Activated CD4-positive, alpha-beta T cell treated with anti-CD3 and anti-CD28 coated beads, Interleukin-10, Interleukin-2, amounts not matched to agents 100 ng/mL and 50 ng/mL, durations not matched to agents 16 hours and 8 hours (primary cell): Measurements from ENCODE around the gene ARHGAP31.
"Not testable (repeated sequence)": the region's sequence is repeated elsewhere in the genome, so short reads cannot be mapped to it uniquely, and the experiment has no call there.

Experiments used
- DNase-seq: peaks from one replicate; pipeline ENCODE4 v3.0.0-alpha.2; 2020

ARHGAP31 gene

DNA sequence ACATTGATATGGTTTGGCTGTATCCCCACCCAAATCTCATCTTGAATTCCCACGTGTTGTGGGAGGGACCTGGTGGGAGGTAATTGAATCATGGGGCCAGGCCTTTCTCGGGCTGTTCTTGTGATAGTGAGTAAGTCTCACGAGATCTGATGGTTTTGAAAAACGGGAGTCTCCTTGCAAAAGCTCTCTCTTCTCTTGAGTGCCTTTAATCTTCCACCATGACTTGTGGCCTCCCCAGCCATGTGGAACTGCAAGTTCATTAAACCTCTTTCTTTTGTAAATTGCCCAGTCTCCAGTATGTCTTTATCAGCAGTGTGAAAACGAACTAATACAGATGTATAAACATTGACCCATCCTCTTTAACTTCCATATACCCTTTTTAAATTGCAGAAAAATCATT is 26.6 kb downstream of the ARHGAP31 start:
- DNase-seq: not testable (repeated sequence)

DNA sequence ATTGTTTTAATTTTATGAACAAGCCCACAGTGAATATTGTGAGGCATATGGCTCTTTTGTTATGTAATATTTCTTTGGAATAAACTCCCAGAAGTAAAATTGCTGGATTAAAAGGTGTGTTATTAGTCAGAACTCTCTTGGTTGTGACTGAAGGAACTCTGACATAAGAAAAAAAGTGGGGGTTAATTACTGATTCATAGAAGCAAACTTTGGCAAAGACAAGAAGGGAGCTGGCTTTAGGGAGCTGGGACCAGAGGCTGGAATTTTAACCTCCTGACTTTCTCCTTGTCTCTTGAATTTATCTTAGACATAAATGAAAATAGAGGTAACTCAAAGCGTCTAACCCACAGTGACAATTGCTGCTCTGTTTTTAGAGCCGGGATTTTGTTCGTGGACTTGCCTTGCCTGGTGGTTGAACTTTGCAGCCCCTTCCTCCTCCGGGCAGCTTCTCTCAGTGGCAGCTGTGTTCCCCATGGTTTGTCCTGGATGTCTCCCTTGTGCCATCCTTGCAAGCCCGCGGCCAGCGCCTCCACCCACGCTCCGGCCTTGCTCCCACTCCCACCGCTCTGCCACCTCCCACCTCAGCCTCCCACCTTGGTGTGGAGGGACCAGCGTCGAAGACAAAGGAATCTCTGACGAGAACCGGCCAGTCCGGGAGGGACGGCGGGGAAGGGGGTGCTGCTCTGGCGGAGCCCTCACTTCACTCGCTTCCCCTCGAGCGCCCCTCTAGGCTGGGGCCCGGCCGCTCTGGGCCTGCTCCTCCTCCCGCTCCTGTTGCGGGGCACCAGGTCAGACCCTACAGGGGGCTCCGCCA is 28.0 kb downstream of the ARHGAP31 start:
- DNase-seq: peak; percentile 15

DNA sequence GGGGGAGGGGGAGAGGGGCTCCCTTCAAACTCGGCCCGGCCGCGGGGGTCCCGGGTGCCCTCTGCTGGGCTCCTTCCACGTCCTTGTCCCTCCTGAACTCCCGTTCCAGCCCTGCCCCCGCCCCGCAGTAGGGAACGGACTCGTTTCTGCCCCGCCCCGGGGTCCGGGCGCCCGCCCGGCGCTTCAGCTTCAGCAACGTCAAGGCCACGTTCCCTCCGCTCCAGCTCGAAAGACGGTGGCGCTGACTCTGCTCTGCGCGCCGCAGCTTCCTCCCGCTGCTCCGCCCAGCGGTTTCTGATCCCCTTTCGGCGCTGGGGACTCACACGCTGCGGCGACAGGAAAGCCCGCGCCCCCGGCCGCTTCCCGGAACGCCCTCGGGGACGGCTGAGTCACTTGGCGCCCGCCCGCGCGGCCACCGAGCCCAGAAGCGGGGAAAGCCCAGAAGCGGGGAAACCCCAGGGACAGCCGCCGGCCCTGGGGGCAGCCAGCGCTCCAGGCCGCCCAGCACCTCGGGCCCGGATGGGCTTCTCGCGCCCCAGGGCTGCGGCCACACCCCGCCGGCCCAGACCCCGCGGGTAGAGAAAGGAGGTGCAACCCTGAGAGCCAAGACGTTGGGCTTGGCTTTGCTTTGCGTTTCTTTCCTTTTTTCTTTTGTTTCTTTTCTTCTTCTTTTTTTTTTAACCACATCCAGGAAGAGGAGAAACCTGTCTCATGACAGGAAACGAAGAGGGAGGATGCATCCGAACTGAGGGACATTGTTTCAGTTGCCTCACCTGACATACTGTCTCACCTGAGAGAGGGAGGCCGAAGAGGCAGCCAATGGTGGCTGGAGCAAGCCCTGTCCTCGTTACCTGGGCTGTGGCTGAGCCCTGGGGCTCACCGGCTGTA is 28.9 kb downstream of the ARHGAP31 start:
- peak; percentile 97 for DNase-seq

DNA sequence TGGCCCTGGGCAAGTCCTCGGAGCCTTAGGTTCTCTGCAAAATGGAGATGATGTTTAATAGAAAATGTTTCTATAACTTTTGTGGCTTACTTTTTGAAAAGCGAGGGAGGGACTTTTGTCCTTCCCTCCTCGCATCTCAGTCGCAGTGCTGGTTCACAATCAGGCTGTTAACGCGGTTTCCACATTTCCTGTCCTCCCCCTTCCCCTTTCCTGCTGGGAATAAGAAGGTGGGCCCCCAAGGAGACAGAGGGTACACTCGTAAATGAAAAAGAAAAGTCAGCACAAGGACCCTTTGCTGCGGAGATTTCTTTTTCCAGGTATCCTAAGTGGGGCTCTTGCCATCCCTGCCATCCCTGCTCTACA is 29.5 kb downstream of the ARHGAP31 start:
- DNase-seq: no peak

DNA sequence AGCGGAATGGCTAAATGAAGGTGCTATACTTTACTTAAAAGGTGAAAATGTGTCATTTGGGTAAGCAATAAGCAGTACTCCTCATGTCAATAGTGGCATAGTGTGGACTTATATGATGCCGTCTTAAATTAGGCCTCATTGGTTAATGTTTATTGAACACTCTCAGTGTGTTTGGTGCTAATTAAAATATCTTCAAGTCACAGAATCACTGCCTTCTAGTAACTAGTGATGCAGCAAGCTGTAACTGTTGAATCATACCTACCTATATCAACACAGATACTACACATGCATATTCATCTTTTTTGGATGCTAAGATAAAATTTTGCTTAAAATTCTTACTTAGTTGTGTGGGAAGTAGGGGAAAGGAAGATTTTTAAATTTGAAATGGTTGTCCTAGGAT is 30.7 kb downstream of the ARHGAP31 start:
- DNase-seq: peak; percentile 48

DNA sequence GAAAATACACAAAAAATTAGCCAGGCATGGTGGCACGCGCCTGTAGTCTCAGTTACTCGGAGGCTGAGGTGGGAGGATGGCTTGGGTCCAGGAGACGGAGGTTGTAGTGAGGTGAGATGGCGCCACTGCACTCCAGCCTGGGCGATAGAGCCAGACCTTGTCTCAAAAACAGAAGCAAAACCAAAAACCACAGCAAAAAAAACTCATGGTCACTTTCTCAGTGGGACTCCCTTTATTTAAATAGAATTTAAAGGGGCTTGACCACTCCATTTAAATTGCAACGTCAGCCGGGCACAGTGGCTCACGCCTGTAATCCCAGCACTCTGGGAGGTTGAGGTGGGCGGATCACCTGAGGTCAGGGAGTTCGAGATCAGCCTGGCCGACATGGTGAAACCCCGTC is 32.8 kb downstream of the ARHGAP31 start:
- DNase-seq: no peak

DNA sequence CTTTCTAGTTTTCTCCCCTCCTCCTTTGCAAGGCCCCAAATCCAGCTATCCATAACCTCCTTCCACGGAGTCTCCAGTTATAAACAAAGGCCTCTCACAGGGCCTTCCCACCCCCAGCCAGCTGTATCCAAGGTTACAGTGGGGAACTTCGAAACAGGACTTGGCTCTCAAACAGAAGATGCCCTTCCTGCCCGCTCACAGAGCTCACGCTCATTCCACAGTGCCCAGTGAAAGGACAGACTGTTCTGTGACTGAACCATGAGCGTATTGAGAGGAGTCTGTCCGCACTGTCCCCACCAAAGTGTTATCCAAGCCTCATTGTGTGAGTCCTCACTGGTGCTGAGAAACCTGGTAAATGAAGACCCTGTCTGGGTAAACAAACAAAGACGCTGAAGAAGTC is 35.4 kb downstream of the ARHGAP31 start:
- DNase-seq: no peak

DNA sequence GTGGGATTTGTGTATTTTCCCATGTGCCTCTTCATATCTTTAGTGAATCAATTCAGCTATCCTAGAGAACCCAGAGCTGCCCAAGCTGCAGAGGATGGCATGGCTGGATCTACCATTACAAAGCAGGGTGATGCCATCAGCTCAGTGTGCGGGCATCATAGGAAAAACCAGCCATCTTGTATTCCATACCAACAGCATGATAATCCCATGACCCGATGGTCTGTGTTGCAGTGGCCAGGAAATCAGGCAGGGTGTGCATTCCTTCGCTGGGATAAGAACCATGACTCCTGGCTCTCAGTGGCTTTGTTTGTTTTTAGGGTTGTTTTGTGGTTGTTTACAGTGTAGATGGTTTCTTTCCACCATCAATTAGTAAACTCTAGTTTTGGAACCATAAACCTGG is 36.0 kb downstream of the ARHGAP31 start:
- no peak for DNase-seq

DNA sequence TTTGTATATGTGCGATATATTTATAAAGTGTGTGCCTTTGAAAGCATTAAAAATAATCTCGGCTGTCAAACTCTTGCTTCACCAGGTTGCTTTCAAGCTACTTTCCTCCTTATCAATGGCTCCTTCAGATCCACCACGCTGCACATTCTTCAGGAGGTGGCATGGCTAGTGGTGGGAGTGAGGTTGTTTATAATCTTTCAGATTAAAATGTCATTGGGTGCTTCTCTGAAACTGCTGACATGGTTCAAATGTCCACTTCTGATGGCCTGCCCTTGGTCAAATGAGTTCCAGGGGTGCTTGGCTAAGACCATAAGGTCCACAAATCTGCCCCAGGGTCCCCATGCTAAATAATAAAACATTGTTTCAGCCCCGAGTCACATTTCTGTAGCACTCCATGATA is 36.7 kb downstream of the ARHGAP31 start:
- DNase-seq: no peak

DNA sequence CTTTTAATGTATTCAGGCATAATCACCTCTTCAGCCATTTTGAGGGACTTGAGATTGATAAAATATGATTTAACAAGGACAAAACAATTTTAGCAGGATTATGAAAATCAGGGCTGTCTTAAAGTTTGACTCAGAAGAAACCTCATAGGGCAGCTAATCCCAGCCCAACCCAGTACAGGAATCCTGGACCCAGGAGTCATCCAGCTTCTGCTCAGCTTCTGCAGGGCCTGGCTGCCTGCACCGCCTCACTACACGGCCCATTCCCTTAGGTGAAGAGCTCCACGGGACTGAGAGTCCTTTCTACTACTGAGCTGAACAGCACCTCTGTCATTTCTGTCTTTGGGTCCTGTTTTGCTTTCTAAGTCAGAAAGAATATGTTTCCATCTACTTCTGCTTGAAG is 37.5 kb downstream of the ARHGAP31 start:
- no peak for DNase-seq

DNA sequence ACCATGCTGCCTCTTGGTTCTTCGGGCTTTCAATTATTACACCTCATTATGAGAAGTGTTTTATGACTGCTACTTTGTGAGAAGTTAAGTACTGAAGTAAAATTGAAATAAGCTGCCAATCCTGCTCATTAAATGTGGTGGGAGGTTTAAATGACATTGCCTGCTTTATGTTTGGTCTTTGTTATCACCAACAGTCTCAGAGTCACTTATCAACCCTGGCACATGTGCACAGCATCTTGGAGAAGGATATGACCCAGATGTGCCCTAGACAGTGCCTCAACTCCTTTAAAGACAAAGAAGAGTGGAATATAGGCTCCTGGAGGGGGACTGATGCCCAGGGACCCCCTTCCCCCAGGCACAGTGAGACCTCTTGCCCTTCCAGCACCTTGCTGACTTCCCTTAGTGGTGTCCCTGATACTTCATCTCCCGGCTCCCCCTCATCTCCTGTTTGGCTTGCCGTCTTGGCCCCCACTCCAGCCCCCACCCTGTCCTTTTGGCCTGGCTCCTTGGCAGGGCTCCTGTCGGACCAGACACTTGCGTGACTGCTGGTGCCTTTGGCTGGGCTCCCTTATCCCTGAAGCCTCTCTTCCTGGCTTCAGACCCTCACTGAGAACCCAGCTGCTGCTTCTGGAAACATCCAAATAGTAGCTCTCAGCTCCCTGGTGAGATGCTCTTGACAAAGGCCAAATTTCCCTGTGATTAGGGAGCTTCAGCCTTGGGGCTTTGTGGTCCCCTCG is 39.8 kb downstream of the ARHGAP31 start:
- no peak for DNase-seq

DNA sequence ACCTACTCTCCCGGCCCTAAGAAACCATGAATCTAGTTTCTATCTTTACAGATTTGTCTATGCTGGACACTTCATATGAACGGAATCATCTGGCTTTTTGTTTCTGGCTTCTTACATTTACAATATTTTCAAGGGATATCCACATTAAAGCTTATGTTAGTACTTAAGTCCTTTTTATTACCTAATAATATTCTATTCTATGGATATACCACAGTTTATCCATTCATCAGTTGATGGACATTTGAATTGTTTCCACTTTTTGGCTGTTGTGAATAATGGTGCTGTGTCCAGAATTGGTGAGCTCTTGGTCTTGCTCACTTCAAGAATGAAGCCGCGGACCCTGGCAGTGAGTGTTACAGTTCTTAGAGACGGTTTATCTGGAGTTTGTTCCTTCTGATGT is 42.6 kb downstream of the ARHGAP31 start:
- no peak for DNase-seq

DNA sequence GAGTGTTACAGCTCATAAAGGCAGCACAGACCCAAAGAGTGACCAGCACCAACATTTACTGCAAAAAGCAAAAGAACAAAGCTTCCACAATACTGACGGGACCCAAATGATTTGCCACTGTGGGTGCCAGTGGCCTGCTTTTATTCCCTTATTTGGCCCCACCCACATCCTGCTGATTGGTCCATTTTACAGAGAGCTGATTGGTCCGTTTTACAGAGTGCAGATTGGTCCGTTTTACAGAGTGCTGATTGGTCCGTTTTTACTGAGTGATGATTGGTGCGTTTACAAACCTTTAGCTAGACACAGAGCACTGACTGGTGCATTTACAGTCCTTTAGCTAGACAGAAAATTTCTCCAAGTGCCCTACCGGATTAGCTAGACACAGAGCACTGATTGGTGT is 43.2 kb downstream of the ARHGAP31 start:
- not testable (repeated sequence) for DNase-seq

DNA sequence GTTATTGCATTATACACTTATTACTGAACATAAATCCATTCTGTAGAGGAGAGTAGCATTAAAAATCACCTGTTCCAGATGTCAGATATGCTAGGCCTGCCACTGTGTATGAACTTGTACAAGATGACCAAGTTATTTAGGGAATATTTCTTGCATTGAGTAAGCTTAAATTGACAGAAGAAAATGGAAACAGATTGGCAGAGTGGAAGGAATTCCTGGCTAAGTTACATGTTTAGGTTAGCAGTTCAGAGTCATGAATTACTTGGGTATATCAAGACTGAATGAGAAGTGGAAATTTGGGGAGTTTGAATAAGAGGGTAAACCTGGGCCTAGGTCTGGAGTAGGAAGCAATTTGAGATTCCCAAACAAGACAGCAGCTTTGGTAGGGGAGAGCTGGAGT is 44.6 kb downstream of the ARHGAP31 start:
- DNase-seq: no peak

DNA sequence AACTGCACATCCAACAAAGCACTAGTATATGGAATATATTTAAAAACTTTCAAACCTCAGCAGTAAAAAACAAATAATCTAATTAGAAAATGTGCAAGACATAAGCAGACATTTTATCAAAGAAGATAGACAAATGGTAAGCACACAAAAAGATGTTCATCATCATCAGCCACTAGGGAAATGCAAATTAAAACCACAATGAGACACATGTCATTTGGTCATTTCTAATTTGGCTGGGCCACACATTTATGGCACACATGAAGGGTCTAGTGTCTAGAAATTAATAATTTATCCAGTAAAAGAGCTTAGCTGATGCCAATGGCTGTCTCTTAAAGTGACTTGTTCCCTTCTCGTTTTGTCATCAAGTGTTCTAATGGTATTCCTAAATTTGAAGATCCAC is 45.8 kb downstream of the ARHGAP31 start:
- DNase-seq: no peak

DNA sequence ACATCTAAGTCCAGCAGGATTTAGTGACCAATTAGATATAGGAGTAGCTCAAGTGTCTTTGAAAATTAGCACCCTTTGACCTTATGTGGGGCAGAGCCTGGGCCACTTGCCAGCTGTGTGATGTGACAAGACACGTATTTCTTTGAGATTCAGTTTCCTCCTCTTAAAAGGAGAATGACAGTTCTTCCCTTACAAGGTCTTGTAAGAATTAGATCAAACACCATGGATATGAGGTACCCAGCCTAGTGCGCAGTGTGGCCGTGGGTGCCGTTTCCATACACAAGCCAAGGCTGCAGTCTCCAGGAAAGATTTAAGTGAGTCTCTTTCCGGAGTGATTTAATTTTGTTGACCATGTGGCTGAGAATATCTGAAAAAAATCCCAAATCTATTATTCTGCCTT is 46.3 kb downstream of the ARHGAP31 start:
- DNase-seq: no peak

DNA sequence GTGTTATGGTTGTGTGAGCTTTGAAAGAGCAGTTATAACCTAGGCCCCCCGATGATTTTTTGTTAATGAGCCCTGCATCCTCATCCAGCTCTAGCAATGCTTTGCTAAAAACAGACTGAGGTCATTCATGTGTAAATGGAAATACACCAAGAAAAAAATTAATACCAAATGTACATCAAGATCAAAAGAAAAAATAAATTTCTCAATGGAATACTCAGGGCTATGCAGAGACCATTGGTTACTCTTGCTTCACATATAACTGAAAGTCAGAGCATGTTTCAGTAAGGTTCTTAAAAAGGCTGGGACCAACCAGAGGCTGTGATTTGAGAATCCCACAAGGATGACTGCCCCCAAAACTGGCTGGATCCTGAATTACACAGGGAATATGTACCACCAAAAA is 48.0 kb downstream of the ARHGAP31 start:
- no peak for DNase-seq

DNA sequence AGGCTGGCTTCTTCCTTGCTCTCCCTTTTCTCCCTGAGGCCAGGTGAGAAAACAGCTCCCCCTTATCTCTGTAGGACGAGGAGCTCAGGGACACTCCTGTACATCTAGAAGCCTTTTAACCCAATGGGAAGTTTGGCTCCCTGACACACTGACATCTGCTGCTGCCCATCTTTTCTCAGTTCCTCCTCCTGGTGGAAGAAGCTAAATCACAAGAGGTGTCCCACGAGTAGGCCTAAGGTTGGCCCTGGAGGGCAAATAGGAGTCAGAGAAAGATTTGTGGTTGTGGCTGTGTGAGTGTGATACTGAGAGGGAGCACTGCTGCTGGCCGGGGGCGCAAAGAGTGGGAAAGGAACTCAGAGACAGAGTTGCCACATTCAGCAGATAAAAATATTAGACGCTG is 49.5 kb downstream of the ARHGAP31 start:
- DNase-seq: no peak

DNA sequence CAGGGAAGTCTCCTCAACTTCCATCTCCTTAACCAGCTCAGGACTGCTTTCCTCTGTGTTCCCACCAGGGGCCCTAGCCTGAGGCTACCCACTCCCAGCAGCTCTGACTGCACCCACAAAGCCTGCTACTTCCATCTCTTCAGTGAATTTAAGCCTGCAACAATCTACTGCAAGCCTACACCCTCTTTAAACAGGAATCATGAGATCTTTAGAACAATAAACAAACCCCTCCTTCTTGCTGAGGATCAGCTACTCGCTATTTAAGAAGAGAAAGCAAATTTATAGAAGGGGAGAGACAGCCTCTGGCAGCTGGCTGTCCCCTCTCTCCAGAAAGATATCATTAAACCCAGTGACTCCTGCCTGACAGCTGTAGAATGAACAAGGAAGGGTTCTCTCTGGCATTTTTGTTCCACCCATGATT is 51.9 kb downstream of the ARHGAP31 start:
- DNase-seq: no peak

DNA sequence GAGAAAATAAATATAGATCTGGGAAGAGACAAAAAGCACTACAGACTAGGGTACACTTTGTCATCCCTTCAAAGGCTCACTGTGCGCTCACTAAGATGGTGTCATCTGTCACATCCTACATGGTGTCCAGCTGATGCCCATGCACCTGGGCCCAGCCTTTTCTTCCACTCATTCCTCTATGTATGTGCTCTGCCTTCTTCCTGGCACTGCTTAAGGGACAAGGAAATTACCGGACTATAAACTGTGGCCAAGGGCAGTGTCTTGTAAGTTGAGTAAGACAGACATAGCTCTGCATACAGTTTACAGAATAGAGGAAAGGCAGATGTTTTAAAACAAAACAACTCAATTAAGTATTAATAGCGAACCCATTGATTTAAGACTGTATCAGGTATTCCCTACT is 52.9 kb downstream of the ARHGAP31 start:
- no peak for DNase-seq

DNA sequence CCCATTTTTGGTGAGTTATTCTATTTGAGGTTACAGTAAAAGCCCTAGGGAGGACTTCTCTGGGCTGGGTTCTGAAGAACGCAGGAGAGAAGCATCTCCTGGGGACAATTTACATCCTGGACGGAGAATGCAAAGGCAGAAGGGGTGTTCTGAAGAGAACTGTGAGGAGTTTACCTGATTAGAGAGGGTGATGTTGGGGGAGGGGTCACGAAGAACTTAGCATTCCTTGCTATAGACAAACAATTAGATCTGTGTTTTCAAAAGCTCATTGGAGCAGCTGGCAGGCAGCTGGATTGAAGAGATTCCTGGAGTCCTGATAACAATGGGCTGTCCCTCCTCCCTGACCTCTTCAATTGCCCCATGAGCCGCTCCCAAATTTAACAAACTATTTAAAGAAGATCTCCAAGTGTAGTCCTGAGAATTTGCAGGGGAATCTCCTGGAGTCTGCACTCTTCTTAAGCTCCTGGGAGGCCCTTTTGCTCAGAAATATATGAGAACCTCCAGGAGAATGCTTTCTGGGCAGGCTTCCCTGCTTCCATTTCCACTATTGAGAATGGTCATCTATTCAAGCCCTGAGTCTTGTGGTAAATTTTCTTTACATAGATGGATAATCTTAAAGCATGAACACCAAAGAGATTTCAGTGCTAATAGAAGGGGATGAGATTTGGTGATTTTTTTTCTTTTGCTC is 55.3 kb downstream of the ARHGAP31 start:
- DNase-seq: no peak

DNA sequence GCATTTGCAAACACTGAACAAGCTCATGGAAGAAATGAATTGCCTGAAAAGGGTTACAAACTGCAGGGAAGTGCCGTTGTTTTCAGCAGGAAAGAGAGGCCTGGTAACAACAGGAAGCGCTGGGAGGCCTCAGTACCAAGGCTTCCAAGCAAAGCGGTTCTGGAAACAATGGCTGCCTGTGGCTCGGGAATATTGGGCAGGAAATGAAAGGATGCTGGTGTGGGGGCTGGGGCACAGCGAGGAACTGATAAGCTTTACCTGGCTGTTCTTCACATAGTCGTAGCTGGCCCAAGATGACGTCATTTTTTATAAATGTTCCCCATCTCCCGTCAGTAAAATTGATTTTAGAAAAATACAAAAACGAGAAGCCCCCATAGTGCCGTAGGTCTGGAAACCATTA is 55.9 kb downstream of the ARHGAP31 start:
- DNase-seq: no peak

DNA sequence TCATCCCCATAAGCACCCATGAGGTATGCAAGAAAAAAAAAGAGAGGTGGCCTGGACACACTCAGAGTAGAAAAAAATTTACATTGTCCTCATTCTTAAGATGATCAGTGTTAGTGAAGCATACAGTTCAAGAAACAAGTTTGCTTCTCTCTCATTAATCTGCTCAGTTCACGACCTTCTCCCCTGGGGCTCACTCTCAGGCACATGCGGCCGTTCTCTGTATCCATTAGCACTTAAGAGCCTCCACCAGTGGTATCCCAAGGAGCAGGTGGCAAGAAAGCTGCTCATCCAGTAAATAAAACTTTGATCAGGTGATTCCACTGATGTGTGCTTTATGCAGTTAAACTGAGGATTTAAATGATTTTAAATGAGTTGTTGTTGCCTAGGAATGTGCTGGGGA is 57.4 kb downstream of the ARHGAP31 start:
- DNase-seq: no peak
